GM12878 (cell line): ENCODE data around the gene DDIT4. TPM values are rescaled to one million over a fixed set of nuclear protein-coding genes. Genes with fewer than 3 reads are reported as not detected.

Source experiments
- CBFB ChIP-seq: IDR thresholded peaks from 2 replicates; pipeline ENCODE4 v1.6.1; 2016; ENCODE audit warnings: antibody characterized with exemption, low read depth
- CTCF ChIP-seq, 3 experiments: IDR thresholded peaks in 2 of 3; conservative IDR thresholded peaks in 1 of 3; 2 replicates each; pipeline ENCODE4 v1.5.1; 2011; ENCODE audit warnings: low read depth in 3 of 3, low read length in 3 of 3, mild to moderate bottlenecking in 3 of 3, control low read depth in 2 of 3, moderate library complexity in 2 of 3, inconsistent platforms in 1 of 3, mixed read lengths in 1 of 3; ENCODE audit not compliant: control insufficient read depth in 2 of 3, insufficient read depth in 1 of 3; ENCODE audit errors: extremely low read depth in 1 of 3
- DPF2 ChIP-seq: fragments of 450-650 bp; IDR thresholded peaks from 2 replicates; pipeline ENCODE4 v1.6.1; 2017; ENCODE audit warnings: mild to moderate bottlenecking
- EGR1 ChIP-seq, 2 experiments: IDR thresholded peaks; 1 replicate in 1 of 2; 2 replicates in 1 of 2; pipeline ENCODE4 v1.6.1; 2011 to 2012; ENCODE audit warnings: low read depth in 2 of 2, low read length in 2 of 2, borderline replicate concordance in 1 of 2, mild to moderate bottlenecking in 1 of 2, moderate library complexity in 1 of 2
- EZH2 ChIP-seq: IDR thresholded peaks from 2 replicates; pipeline ENCODE4 v1.6.1; 2012; ENCODE audit warnings: low read depth, mild to moderate bottlenecking, control low read depth, inconsistent platforms, low read length, borderline replicate concordance; ENCODE audit not compliant: control insufficient read depth
- MTA2 ChIP-seq: fragments of 450-650 bp; IDR thresholded peaks from 2 replicates; pipeline ENCODE4 v1.6.1; 2016; ENCODE audit warnings: low read depth, mild to moderate bottlenecking, moderate library complexity
- MXI1 ChIP-seq: fragments of 150-350 bp; IDR thresholded peaks from 2 replicates; pipeline ENCODE4 v1.6.1; 2011; ENCODE audit warnings: low read depth, mild to moderate bottlenecking, inconsistent platforms, low read length, improper control_type of control experiment
- MYC ChIP-seq: IDR thresholded peaks from 2 replicates; pipeline ENCODE4 v1.6.1; 2011; ENCODE audit warnings: mild to moderate bottlenecking, low read length, moderate library complexity, inconsistent platforms; ENCODE audit not compliant: insufficient read depth, insufficient replicate concordance, insufficient read length, severe bottlenecking
- NRF1 ChIP-seq: conservative IDR thresholded peaks from 2 replicates; pipeline ENCODE4 v1.6.1; 2011; ENCODE audit warnings: mild to moderate bottlenecking, low read depth, low read length, improper control_type of control experiment
- PAX8 ChIP-seq: fragments of 450-650 bp; IDR thresholded peaks from 2 replicates; pipeline ENCODE4 v1.6.1; 2017; ENCODE audit warnings: mild to moderate bottlenecking, moderate library complexity
- POLR2A ChIP-seq: IDR thresholded peaks from 2 replicates; pipeline ENCODE4 v1.6.1; 2011; ENCODE audit warnings: low read depth, mild to moderate bottlenecking, low read length
- RAD51 ChIP-seq: fragments of 450-650 bp; IDR thresholded peaks from 2 replicates; pipeline ENCODE4 v1.6.1; 2016; ENCODE audit warnings: moderate library complexity, mild to moderate bottlenecking, inconsistent platforms
- RELB ChIP-seq: fragments of 450-650 bp; IDR thresholded peaks from 2 replicates; pipeline ENCODE4 v1.6.1; 2017; ENCODE audit warnings: low read depth, mild to moderate bottlenecking, moderate library complexity
- RFX5 ChIP-seq: IDR thresholded peaks from 2 replicates; pipeline ENCODE4 v1.6.1; 2011; ENCODE audit warnings: low read depth, low read length, improper control_type of control experiment
- TBL1XR1 ChIP-seq: IDR thresholded peaks from 2 replicates; pipeline ENCODE4 v1.6.1; 2012; ENCODE audit warnings: low read depth, low read length, improper control_type of control experiment
- TCF3 ChIP-seq: IDR thresholded peaks from 2 replicates; pipeline ENCODE4 v1.6.1; 2012; ENCODE audit warnings: low read depth, mild to moderate bottlenecking, low read length, borderline replicate concordance; ENCODE audit not compliant: insufficient read depth
- ZNF207 ChIP-seq: fragments of 450-650 bp; IDR thresholded peaks from 2 replicates; pipeline ENCODE4 v1.6.1; 2014; ENCODE audit warnings: antibody characterized with exemption, mild to moderate bottlenecking, borderline replicate concordance
- ZNF217 ChIP-seq: fragments of 450-650 bp; IDR thresholded peaks from 2 replicates; pipeline ENCODE4 v1.6.1; 2017; ENCODE audit warnings: antibody characterized with exemption, mild to moderate bottlenecking
- polyA plus RNA-seq, 11 experiments: library from polyadenylated mRNA; depleted of rRNA in 4 of 11; unstranded in 6 of 11; stranded (reverse) in 5 of 11; fragments of >200 nt; fragmentation: Nextera tagmentation in 4 of 11; fragmentation: Illumina TruSeq in 1 of 11; extraction: Ambion mirVana in 4 of 11; extraction: Trizol in 1 of 11; gene quantifications; 1 replicate in 1 of 11; 2 replicates in 10 of 11; pipeline versions ENCODE4 v1.2.1 to v1.2.3, GENCODE V29; 2011 to 2016; ENCODE audit warnings: inconsistent platforms in 2 of 11, missing spikeins in 2 of 11, low read depth in 1 of 11
- total RNA-seq, 4 experiments: library from RNA; depleted of rRNA in 3 of 4; stranded (reverse); fragments of >200 nt in 3 of 4; fragmentation: Illumina TruSeq in 1 of 4; extraction: Trizol in 1 of 4; gene quantifications; 2 replicates each; pipeline versions ENCODE4 v1.2.1 to v1.2.3, GENCODE V29; 2013 to 2021
- TF ChIP-seq, protein P1 (sequence below): fragments of 450-650 bp; IDR thresholded peaks from 2 replicates; pipeline ENCODE4 v1.6.1; 2016; ENCODE audit warnings: mild to moderate bottlenecking
- TF ChIP-seq, protein P2 (sequence below): fragments of 450-650 bp; IDR thresholded peaks from 2 replicates; pipeline ENCODE4 v1.6.1; 2017; ENCODE audit warnings: mild to moderate bottlenecking, low read depth, inconsistent platforms; ENCODE audit not compliant: poor library complexity, severe bottlenecking

The DDIT4 gene
- total and polyA plus RNA-seq, 10 of the 15 experiments (the other 5 are each of a cell fraction or from before 2014, with no cell fraction given) = 2.1 to 277 (median 183) TPM

- TF ChIP-seq, protein P1, sequence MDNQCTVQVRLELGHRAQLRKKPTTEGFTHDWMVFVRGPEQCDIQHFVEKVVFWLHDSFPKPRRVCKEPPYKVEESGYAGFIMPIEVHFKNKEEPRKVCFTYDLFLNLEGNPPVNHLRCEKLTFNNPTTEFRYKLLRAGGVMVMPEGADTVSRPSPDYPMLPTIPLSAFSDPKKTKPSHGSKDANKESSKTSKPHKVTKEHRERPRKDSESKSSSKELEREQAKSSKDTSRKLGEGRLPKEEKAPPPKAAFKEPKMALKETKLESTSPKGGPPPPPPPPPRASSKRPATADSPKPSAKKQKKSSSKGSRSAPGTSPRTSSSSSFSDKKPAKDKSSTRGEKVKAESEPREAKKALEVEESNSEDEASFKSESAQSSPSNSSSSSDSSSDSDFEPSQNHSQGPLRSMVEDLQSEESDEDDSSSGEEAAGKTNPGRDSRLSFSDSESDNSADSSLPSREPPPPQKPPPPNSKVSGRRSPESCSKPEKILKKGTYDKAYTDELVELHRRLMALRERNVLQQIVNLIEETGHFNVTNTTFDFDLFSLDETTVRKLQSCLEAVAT = peak; percentile 77
- TF ChIP-seq EZH2 (no peak), ZNF217 (peak; percentile 49; the same call in 1 of the 2 replicates), TCF3 (peak; percentile 83), RELB (peak; percentile 97), MXI1 (peak; percentile 93), CTCF (IDR thresholded peaks at IDR 0.05 in 2 of 3, conservative IDR thresholded peaks at IDR 0.05 in 1 of 3; ENCODE audit: control insufficient read depth in 2 of 3, extremely low read depth in 1 of 3, insufficient read depth in 1 of 3, low read depth in 3 of 3, low read length in 3 of 3) (no peak), PAX8 (no peak), MYC (peak; percentile 40), CBFB (peak; percentile 90), DPF2 (peak; percentile 87; the same call in 1 of the 2 replicates), RFX5 (no peak), ZNF207 (no peak; the same call in 1 of the 2 replicates), EGR1 (IDR thresholded peaks at IDR 0.05; ENCODE audit: borderline replicate concordance in 1 of 2, low read depth in 2 of 2, low read length in 2 of 2) (peak in 1 of 2 experiments; percentile 57; a peak in 2 of 3 replicates), NRF1 (0 out of 2 replicates have a peak, but pooled peaks have one; percentile 5), MTA2 (peak; percentile 81), POLR2A (peak; percentile 89), TBL1XR1 (peak; percentile 95), RAD51 (peak; percentile 49; the same call in 1 of the 2 replicates)
- TF ChIP-seq, protein P2, sequence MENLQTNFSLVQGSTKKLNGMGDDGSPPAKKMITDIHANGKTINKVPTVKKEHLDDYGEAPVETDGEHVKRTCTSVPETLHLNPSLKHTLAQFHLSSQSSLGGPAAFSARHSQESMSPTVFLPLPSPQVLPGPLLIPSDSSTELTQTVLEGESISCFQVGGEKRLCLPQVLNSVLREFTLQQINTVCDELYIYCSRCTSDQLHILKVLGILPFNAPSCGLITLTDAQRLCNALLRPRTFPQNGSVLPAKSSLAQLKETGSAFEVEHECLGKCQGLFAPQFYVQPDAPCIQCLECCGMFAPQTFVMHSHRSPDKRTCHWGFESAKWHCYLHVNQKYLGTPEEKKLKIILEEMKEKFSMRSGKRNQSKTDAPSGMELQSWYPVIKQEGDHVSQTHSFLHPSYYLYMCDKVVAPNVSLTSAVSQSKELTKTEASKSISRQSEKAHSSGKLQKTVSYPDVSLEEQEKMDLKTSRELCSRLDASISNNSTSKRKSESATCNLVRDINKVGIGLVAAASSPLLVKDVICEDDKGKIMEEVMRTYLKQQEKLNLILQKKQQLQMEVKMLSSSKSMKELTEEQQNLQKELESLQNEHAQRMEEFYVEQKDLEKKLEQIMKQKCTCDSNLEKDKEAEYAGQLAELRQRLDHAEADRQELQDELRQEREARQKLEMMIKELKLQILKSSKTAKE = peak; percentile 83
Measured at GRCh38 chr10:72248468-72249151, 25.1 kb upstream of the DDIT4 start (continued).
